ENCODE results near the gene MGLL. TPM values are rescaled to one million over a fixed set of nuclear protein-coding genes. Genes with fewer than 3 reads are reported as not detected.

Gene MGLL
- total and polyA plus RNA-seq, 4 donors, result 67.0 to 182 (median 78.2) TPM

- no peaks in the 10 kb centered on the region for H3K27me3 ChIP-seq (ENCODE audit: control insufficient read depth in 3 of 3, insufficient read depth in 3 of 3, low read length in 2 of 3)
- H3K27ac ChIP-seq (ENCODE audit: low read depth in 1 of 2, low read length in 1 of 2), result peak overlapping the region in 1 of 2 donors; percentile 83
- no peak overlapping the region for H3K4me3 ChIP-seq
- no peak for ATAC-seq (ENCODE audit: insufficient read depth, low FRiP score)
- WGBS, 2 donors, result 54 to 61% methylated on average over 13 of the region's 13 CpGs
- DNase-seq, result no peak
- peaks cover 0 to 6% (median 0%) of the 10 kb centered on the region in 4 donors for H3K36me3 ChIP-seq (ENCODE audit: control insufficient read depth in 4 of 4, insufficient read depth in 4 of 4, low read length in 4 of 4)
- H3K4me1 ChIP-seq (ENCODE audit: control insufficient read depth in 5 of 5, insufficient read depth in 5 of 5, low read length in 5 of 5), result peaks cover 4 to 45% (median 20%) of the 10 kb centered on the region in 5 donors
- H3K9me3 ChIP-seq (ENCODE audit: control insufficient read depth in 4 of 4, insufficient read depth in 3 of 4, low read length in 3 of 4), result no peaks in the 10 kb centered on the region
- H3K9ac ChIP-seq (ENCODE audit: insufficient read depth in 1 of 2, low read length in 2 of 2), result no peak overlapping the region
- no peak for TF ChIP-seq CTCF (IDR thresholded peaks at IDR 0.05; ENCODE audit: control extremely low read depth, extremely low read depth)
These were observed 100.1 kb downstream of the MGLL start for GRCh38 chr3:127722091-127722784.

DNA sequence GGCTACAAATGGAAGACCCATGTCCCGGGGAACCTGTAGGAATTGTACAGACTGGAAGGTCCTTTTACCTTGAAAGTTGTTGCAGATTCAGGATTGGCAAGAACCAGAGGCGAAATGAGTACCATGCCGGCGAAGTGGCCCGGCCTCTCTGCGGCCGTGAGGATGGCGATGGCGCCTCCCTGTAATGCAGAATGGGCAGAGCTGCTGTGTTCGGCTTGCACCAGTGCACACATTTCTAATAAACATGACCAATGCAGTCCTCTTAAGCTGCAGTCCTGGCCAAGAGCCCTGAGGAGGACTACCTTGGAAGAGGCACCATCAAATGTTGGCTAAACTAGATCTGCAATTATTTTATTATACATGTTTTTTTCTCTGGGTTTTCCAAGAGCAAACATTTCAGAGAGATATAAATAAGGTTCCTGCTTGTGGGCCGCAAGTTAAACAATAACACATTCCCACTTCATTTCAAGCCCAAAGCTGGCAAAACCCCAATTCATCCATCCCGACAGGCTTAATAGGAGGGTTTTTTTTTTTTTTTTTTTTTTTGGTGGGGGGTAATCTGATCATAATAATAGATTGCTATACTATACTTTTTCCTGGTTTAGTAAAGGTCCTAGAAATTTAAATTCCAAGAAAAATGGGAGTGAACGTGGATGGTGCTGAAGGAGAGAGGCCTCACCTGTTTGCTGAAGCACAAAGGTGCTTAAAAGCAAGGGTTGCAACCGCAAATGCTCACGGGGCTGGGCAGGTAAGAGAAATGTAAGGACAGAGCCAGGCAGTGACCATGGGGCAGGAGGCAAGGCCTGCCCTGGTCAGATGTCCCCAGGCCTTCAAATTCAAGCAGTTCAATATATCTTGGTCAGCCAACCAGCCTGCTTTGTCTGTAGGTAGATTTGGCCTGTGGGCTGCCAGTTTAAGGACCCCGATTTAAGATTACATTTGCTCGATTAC, 101.1 kb downstream of the MGLL start:
- WGBS, 2 donors, result 79 to 91% methylated on average over 17 of the region's 17 CpGs
- no peak overlapping the region for H3K4me3 ChIP-seq
- TF ChIP-seq CTCF (IDR thresholded peaks at IDR 0.05; ENCODE audit: control extremely low read depth, extremely low read depth), result no peak
- H3K9me3 ChIP-seq (ENCODE audit: control insufficient read depth in 4 of 4, insufficient read depth in 3 of 4, low read length in 3 of 4), result no peaks in the 10 kb centered on the region
- peaks cover 0 to 6% (median 0%) of the 10 kb centered on the region in 4 donors for H3K36me3 ChIP-seq (ENCODE audit: control insufficient read depth in 4 of 4, insufficient read depth in 4 of 4, low read length in 4 of 4)
- H3K4me1 ChIP-seq (ENCODE audit: control insufficient read depth in 5 of 5, insufficient read depth in 5 of 5, low read length in 5 of 5), result peaks cover 4 to 45% (median 20%) of the 10 kb centered on the region in 5 donors
- H3K27ac ChIP-seq (ENCODE audit: low read depth in 1 of 2, low read length in 1 of 2), result peak overlapping the region in 1 of 2 donors; percentile 32
- no peak overlapping the region for H3K9ac ChIP-seq (ENCODE audit: insufficient read depth in 1 of 2, low read length in 2 of 2)
- no peaks in the 10 kb centered on the region for H3K27me3 ChIP-seq (ENCODE audit: control insufficient read depth in 3 of 3, insufficient read depth in 3 of 3, low read length in 2 of 3)
- ATAC-seq (ENCODE audit: insufficient read depth, low FRiP score) (no peak), DNase-seq (peak in 2 of 3 donors; percentile 68 to 72)

DNA sequence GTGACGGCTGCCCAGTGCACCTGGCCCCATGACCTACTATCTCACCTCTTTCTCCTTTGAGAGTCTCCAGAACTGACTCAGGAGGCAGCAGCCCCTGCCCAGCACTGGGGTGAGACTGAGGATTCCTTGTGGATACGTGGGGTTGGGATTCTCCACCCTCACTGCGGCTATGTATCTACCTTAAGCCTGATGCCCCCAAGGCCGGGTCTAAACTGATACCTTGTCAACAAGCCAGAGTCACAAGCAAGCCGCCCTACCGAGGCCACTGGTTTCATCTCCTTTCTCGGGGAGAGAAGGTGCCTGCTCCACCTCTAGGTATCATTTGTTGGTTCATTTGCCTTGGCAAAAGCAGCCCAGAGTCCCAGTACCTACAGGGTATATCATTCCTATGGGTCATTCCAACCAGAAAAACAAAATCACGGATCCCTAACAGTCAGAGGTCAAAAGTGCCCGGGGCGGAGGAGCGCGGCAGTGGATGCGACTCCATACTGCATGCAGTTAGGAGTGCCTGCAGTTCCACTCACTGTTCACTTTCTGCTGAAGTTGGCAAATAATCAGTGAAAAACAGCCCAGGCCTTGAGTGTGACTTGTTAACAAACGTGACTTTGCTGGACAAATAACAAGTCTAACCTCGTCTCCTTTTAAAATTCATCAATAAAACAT, 102.0 kb downstream of the MGLL start:
- DNase-seq (no peak), ATAC-seq (ENCODE audit: insufficient read depth, low FRiP score) (no peak)
- H3K9ac ChIP-seq (ENCODE audit: insufficient read depth in 1 of 2, low read length in 2 of 2), result no peak overlapping the region
- no peaks in the 10 kb centered on the region for H3K27me3 ChIP-seq (ENCODE audit: control insufficient read depth in 3 of 3, insufficient read depth in 3 of 3, low read length in 2 of 3)
- H3K27ac ChIP-seq (ENCODE audit: low read depth in 1 of 2, low read length in 1 of 2), result no peak overlapping the region
- peaks cover 4 to 48% (median 20%) of the 10 kb centered on the region in 5 donors for H3K4me1 ChIP-seq (ENCODE audit: control insufficient read depth in 5 of 5, insufficient read depth in 5 of 5, low read length in 5 of 5)
- no peaks in the 10 kb centered on the region for H3K9me3 ChIP-seq (ENCODE audit: control insufficient read depth in 4 of 4, insufficient read depth in 3 of 4, low read length in 3 of 4)
- no peak for TF ChIP-seq CTCF (IDR thresholded peaks at IDR 0.05; ENCODE audit: control extremely low read depth, extremely low read depth)
- WGBS, 2 donors, result 94 to 95% methylated on average over 15 of the region's 15 CpGs
- H3K36me3 ChIP-seq (ENCODE audit: control insufficient read depth in 4 of 4, insufficient read depth in 4 of 4, low read length in 4 of 4), result peaks cover 0 to 6% (median 0%) of the 10 kb centered on the region in 4 donors
- H3K4me3 ChIP-seq, result no peak overlapping the region

Data from lung (tissue), 12 donors.